ENCODE measurements around the gene STK32B. TPM values are rescaled to one million over a fixed set of nuclear protein-coding genes. Genes with fewer than 3 reads are reported as not detected.

STK32B gene
- total RNA-seq, 1 experiment from 2014 or later, result 1.1 TPM

- Histone ChIP-seq H3F3A (ENCODE audit: low read length, unreplicated experiment) (no peaks in the 10 kb centered on the region), H3K9ac (ENCODE audit: low read length) (no peak overlapping the region), H4K20me1 (ENCODE audit: low read length) (no peaks in the 10 kb centered on the region), H3K79me2 (ENCODE audit: low read length) (no peaks in the 10 kb centered on the region), H3K4me2 (ENCODE audit: low read length) (no peak overlapping the region), H3K4me3 (ENCODE audit: low read length) (no peak overlapping the region), H3K4me1 (ENCODE audit: insufficient read depth, low read length) (0 out of 2 replicates have a peak, but pooled peaks cover 7% of the 10 kb centered on the region), H3K27me3 (ENCODE audit: low read length) (no peaks in the 10 kb centered on the region), H3K9me2 (replicated peaks; ENCODE audit: low read length) (no peaks in the 10 kb centered on the region), H3K9me3 (ENCODE audit: low read length) (no peaks in the 10 kb centered on the region), H3K27ac (ENCODE audit: low read length) (no peak overlapping the region), H3K36me3 (ENCODE audit: low read depth, low read length) (no peaks in the 10 kb centered on the region), H2AFZ (ENCODE audit: low read length) (no peak overlapping the region)
- CTCF ChIA-PET, result interaction anchor here (0.5 kb wide), 1 partner anchor 397 kb away, joined by 4 read pairs; the partner anchor contains the start of gene STK32B
- TF ChIP-seq CTCF (conservative IDR thresholded peaks at IDR 0.05; ENCODE audit: low read depth, low read length), result no peak
- TF ChIP-seq EZH2 (IDR thresholded peaks at IDR 0.05; ENCODE audit: low read length, unreplicated experiment), result no peak
- no peak for TF ChIP-seq EZH2phosphoT487 (IDR thresholded peaks at IDR 0.05; ENCODE audit: borderline replicate concordance, low read length)
- intact Hi-C loops (cut with micrococcal nuclease), result no loop called here
- ATAC-seq (no peak), DNase-seq (no peak)
- BruUV-seq (replicated peaks), result no TSS peak
- POLR2A ChIA-PET (ENCODE audit: unreplicated experiment), result no interaction called here
These were observed 396.9 kb downstream of the STK32B start for GRCh38 chr4:5448221-5448620.

GRCh38 chr4:5451243-5451642, 400.0 kb downstream of the STK32B start:
- H3K9ac ChIP-seq (ENCODE audit: low read length), result no peak overlapping the region
- no peak for ATAC-seq
- intact Hi-C loops (cut with micrococcal nuclease), result no loop called here
- H3K27ac ChIP-seq (ENCODE audit: low read length), result no peak overlapping the region
- 0 out of 2 replicates have a peak, but pooled peaks cover 2% of the 10 kb centered on the region for H3K4me1 ChIP-seq (ENCODE audit: insufficient read depth, low read length)
- no peaks in the 10 kb centered on the region for H3K9me3 ChIP-seq (ENCODE audit: low read length)
- no peaks in the 10 kb centered on the region for H3K79me2 ChIP-seq (ENCODE audit: low read length)
- TF ChIP-seq EZH2 (IDR thresholded peaks at IDR 0.05; ENCODE audit: low read length, unreplicated experiment) (no peak), EZH2phosphoT487 (IDR thresholded peaks at IDR 0.05; ENCODE audit: borderline replicate concordance, low read length) (no peak), CTCF (conservative IDR thresholded peaks at IDR 0.05; ENCODE audit: low read depth, low read length) (no peak)
- no peak overlapping the region for H3K4me3 ChIP-seq (ENCODE audit: low read length)
- no peak for DNase-seq
- BruUV-seq (replicated peaks), result no TSS peak
- H3K36me3 ChIP-seq (ENCODE audit: low read depth, low read length), result no peaks in the 10 kb centered on the region
- H3K4me2 ChIP-seq (ENCODE audit: low read length), result no peak overlapping the region
- POLR2A ChIA-PET (ENCODE audit: unreplicated experiment), result no interaction called here
- no peaks in the 10 kb centered on the region for H3K27me3 ChIP-seq (ENCODE audit: low read length)
- CTCF ChIA-PET, result no interaction called here
- no peaks in the 10 kb centered on the region for H3F3A ChIP-seq (ENCODE audit: low read length, unreplicated experiment)
- no peak overlapping the region for H2AFZ ChIP-seq (ENCODE audit: low read length)
- no peaks in the 10 kb centered on the region for H3K9me2 ChIP-seq (replicated peaks; ENCODE audit: low read length)
- no peaks in the 10 kb centered on the region for H4K20me1 ChIP-seq (ENCODE audit: low read length)

GRCh38 chr4:5452156-5452555, 400.9 kb downstream of the STK32B start:
- no peak overlapping the region for H3K4me3 ChIP-seq (ENCODE audit: low read length)
- POLR2A ChIA-PET (ENCODE audit: unreplicated experiment), result no interaction called here
- CTCF ChIA-PET, result no interaction called here
- no peaks in the 10 kb centered on the region for H3K36me3 ChIP-seq (ENCODE audit: low read depth, low read length)
- H3F3A ChIP-seq (ENCODE audit: low read length, unreplicated experiment), result no peaks in the 10 kb centered on the region
- no peaks in the 10 kb centered on the region for H3K27me3 ChIP-seq (ENCODE audit: low read length)
- no peak overlapping the region for H2AFZ ChIP-seq (ENCODE audit: low read length)
- intact Hi-C loops (cut with micrococcal nuclease), result no loop called here
- H3K9me3 ChIP-seq (ENCODE audit: low read length), result no peaks in the 10 kb centered on the region
- H3K9ac ChIP-seq (ENCODE audit: low read length), result no peak overlapping the region
- ATAC-seq (no peak), DNase-seq (no peak)
- H3K79me2 ChIP-seq (ENCODE audit: low read length), result no peaks in the 10 kb centered on the region
- H3K27ac ChIP-seq (ENCODE audit: low read length), result no peak overlapping the region
- no TSS peak for BruUV-seq (replicated peaks)
- H4K20me1 ChIP-seq (ENCODE audit: low read length), result no peaks in the 10 kb centered on the region
- no peaks in the 10 kb centered on the region for H3K4me1 ChIP-seq (ENCODE audit: insufficient read depth, low read length)
- H3K4me2 ChIP-seq (ENCODE audit: low read length), result no peak overlapping the region
- TF ChIP-seq EZH2 (IDR thresholded peaks at IDR 0.05; ENCODE audit: low read length, unreplicated experiment) (no peak), CTCF (conservative IDR thresholded peaks at IDR 0.05; ENCODE audit: low read depth, low read length) (no peak), EZH2phosphoT487 (IDR thresholded peaks at IDR 0.05; ENCODE audit: borderline replicate concordance, low read length) (no peak)
- H3K9me2 ChIP-seq (replicated peaks; ENCODE audit: low read length), result no peaks in the 10 kb centered on the region
